Measurements from ENCODE around the gene ARPIN. TPM values are rescaled to one million over a fixed set of nuclear protein-coding genes. Genes with fewer than 3 reads are reported as not detected.
A peak's percentile ranks its signal among the peaks of the same experiment; 100 is the strongest.

The ARPIN gene
- total RNA-seq, 1 donor from 2014 or later, result 13.3 TPM

DNA sequence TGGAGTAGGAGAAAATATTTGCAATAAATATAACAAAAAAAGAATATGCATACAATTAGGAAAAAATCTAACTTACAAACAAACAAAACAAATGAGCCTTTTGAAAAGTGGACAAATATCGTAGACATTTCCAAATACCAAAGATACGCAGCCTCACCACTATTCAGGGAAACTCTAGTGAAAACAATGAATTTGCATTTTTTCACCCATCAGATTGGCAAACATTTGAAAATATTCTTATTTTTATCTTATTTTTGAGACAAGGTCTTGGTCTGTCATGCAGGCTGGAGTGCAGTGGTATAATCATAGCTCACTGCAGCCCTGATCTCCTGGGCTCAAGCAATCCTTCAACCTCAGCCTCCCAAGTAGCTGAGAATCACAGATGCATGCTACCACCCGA, 34.4 kb downstream of the ARPIN start:
- Mint-ChIP-seq H3K4me1 (ENCODE audit: unreplicated experiment) (peaks cover 6% of the 10 kb centered on the region), H3K27me3 (ENCODE audit: unreplicated experiment) (no peaks in the 10 kb centered on the region), H3K9me3 (ENCODE audit: unreplicated experiment) (no peaks in the 10 kb centered on the region), H3K4me3 (ENCODE audit: unreplicated experiment) (no peak overlapping the region), H3K27ac (ENCODE audit: unreplicated experiment) (no peak overlapping the region), H3K36me3 (ENCODE audit: low read depth, unreplicated experiment) (no peaks in the 10 kb centered on the region)
- no peak for DNase-seq (ENCODE audit: low spot score)
- TF ChIP-seq, protein P1, sequence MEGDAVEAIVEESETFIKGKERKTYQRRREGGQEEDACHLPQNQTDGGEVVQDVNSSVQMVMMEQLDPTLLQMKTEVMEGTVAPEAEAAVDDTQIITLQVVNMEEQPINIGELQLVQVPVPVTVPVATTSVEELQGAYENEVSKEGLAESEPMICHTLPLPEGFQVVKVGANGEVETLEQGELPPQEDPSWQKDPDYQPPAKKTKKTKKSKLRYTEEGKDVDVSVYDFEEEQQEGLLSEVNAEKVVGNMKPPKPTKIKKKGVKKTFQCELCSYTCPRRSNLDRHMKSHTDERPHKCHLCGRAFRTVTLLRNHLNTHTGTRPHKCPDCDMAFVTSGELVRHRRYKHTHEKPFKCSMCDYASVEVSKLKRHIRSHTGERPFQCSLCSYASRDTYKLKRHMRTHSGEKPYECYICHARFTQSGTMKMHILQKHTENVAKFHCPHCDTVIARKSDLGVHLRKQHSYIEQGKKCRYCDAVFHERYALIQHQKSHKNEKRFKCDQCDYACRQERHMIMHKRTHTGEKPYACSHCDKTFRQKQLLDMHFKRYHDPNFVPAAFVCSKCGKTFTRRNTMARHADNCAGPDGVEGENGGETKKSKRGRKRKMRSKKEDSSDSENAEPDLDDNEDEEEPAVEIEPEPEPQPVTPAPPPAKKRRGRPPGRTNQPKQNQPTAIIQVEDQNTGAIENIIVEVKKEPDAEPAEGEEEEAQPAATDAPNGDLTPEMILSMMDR (IDR thresholded peaks at IDR 0.05; ENCODE audit: unreplicated experiment), result no peak

DNA sequence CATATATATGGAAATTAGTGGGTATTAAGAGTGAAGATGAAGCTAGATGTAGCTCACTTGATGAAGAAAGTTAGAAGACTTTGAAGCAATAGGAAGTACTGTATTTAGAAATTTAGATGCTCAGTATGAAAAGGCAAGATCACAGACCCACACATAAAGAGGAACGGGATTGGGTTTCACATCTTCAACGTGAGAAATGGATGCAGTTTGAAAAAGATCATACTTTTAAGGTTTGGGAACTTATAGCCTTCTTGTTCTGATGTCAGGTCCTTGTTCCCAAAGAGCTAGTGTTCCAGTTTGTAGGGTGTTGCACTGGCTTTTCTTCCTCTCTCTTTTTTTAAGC, 35.7 kb downstream of the ARPIN start:
- no peaks in the 10 kb centered on the region for H3K36me3 Mint-ChIP-seq (ENCODE audit: low read depth, unreplicated experiment)
- DNase-seq (ENCODE audit: low spot score), result no peak
- TF ChIP-seq, protein P1 (IDR thresholded peaks at IDR 0.05; ENCODE audit: unreplicated experiment), result no peak
- H3K4me1 Mint-ChIP-seq (ENCODE audit: unreplicated experiment), result peaks cover 6% of the 10 kb centered on the region
- no peaks in the 10 kb centered on the region for H3K27me3 Mint-ChIP-seq (ENCODE audit: unreplicated experiment)
- H3K27ac Mint-ChIP-seq (ENCODE audit: unreplicated experiment), result no peak overlapping the region
- H3K9me3 Mint-ChIP-seq (ENCODE audit: unreplicated experiment), result no peaks in the 10 kb centered on the region
- no peak overlapping the region for H3K4me3 Mint-ChIP-seq (ENCODE audit: unreplicated experiment)

DNA sequence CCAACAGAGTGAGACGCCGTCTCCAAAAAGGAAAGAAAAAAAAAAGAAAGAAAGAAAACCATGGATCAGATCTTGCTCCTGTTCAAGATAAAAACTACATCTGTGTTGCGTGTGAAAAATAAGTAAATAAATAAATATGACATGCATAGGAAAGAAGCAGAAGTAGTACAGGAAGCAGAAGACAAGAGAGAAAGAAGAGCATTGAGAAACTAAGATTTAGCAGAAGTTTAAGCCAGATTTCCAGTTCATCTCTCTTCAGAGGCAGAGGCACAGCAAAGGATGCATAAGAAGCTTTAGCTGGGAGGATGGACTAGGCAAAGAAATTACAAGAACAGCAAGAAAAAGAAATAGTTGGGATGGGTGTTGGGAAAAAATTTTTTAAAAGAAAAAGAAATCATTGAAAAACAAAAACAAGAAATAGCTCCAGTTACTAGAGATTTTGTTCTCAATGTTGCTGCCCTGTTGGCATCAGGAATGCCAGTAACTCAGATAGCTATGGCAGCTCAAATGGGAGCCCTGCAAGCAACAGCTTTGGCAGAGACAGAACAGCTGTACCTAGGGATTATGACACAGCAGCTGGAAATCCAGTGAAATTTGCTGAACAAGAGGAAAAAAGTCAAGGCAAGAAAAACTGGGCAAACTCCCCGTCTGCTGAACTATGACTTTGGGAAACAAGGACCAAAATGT, 36.2 kb downstream of the ARPIN start:
- H3K9me3 Mint-ChIP-seq (ENCODE audit: unreplicated experiment), result no peaks in the 10 kb centered on the region
- H3K27me3 Mint-ChIP-seq (ENCODE audit: unreplicated experiment), result no peaks in the 10 kb centered on the region
- no peaks in the 10 kb centered on the region for H3K36me3 Mint-ChIP-seq (ENCODE audit: low read depth, unreplicated experiment)
- H3K4me3 Mint-ChIP-seq (ENCODE audit: unreplicated experiment), result no peak overlapping the region
- DNase-seq (ENCODE audit: low spot score), result no peak
- TF ChIP-seq, protein P1 (IDR thresholded peaks at IDR 0.05; ENCODE audit: unreplicated experiment), result no peak
- peaks cover 6% of the 10 kb centered on the region for H3K4me1 Mint-ChIP-seq (ENCODE audit: unreplicated experiment)
- no peak overlapping the region for H3K27ac Mint-ChIP-seq (ENCODE audit: unreplicated experiment)

DNA sequence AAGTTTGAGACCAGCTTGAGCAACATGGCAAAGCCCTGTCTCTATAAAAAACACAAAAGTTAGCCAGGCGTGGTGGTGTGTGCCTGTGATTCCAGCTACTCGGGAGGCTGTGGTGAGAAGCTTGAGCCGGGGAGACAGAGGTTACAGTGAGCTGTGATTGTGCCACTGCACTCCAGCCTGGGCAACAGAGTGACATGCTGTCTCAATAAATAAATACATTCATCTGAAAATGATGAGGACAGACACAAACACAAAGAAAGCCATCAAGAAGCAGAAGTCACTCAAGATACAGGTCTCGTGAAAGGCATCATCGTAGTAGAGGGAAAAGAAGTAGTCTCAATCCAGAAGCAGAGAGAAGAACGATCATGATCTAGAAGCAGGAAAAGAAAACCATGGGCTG, 37.0 kb downstream of the ARPIN start:
- H3K4me1 Mint-ChIP-seq (ENCODE audit: unreplicated experiment), result peaks cover 2% of the 10 kb centered on the region
- no peak overlapping the region for H3K4me3 Mint-ChIP-seq (ENCODE audit: unreplicated experiment)
- peaks cover under 1% of the 10 kb centered on the region for H3K36me3 Mint-ChIP-seq (ENCODE audit: low read depth, unreplicated experiment)
- no peak for DNase-seq (ENCODE audit: low spot score)
- H3K9me3 Mint-ChIP-seq (ENCODE audit: unreplicated experiment), result no peaks in the 10 kb centered on the region
- no peaks in the 10 kb centered on the region for H3K27me3 Mint-ChIP-seq (ENCODE audit: unreplicated experiment)
- H3K27ac Mint-ChIP-seq (ENCODE audit: unreplicated experiment), result no peak overlapping the region
- TF ChIP-seq, protein P1 (IDR thresholded peaks at IDR 0.05; ENCODE audit: unreplicated experiment), result no peak

DNA sequence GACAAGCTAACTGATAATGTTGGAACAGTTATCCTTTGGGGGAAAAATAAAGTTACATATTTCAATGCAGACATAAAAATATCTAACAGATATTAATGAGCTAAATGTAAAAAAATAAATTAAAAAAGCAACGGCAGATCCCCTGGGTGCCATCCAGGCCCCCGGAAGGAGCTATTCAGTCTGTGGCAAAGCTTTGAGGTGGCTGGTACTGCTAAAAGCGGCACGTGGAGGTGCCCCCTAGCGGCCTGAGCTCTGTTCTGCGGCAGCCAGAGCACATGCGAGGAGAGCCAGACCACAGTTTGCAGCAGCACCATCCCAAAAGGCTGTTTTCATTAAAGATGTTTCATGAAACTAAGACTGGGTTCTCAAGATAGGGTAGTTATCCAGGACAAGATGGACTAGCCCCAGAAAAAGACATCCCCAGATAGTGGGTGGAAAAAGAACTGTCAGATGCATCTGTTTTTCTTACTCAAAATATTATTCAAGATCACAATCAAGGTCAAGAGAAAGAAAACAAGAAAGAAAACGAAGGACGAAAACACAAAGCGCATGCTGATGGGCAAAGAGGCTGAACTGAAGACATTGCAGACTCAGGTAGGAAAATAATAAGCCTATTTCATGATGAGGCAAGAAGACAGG, 37.7 kb downstream of the ARPIN start:
- Mint-ChIP-seq H3K27ac (ENCODE audit: unreplicated experiment) (no peak overlapping the region), H3K4me3 (ENCODE audit: unreplicated experiment) (no peak overlapping the region), H3K9me3 (ENCODE audit: unreplicated experiment) (no peaks in the 10 kb centered on the region), H3K27me3 (ENCODE audit: unreplicated experiment) (no peaks in the 10 kb centered on the region), H3K4me1 (ENCODE audit: unreplicated experiment) (no peaks in the 10 kb centered on the region), H3K36me3 (ENCODE audit: low read depth, unreplicated experiment) (peaks cover 7% of the 10 kb centered on the region)
- DNase-seq (ENCODE audit: low spot score), result peak; percentile 80
- TF ChIP-seq, protein P1 (IDR thresholded peaks at IDR 0.05; ENCODE audit: unreplicated experiment), result peak; percentile 80

All from endothelial cell (in vitro differentiated cells).